ENCODE measurements around the gene NELFE.
"Not testable (repeated sequence)": the region's sequence is repeated elsewhere in the genome, so short reads cannot be mapped to it uniquely, and the experiment has no call there.

Gene NELFE

DNA sequence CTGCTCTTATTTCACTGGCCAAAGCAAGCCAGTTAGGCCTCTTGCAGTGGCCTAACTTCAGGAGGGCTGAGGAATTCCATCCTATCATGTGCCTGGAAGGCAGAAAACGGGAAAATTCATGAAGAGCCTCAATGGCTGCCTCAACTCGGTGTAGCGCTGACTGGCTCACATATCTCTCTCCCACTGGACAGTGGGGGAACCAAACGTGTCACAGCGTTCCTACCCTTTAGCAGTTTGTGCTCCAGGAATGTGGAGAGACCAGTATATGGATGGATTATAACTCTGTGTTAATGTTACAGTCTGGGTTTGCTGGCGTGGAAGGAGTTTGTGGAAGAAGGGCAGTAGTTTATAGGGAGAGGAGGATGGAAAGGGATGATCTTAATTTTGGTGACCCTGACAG lies 43.0 kb downstream of the NELFE start:
- H2AFZ ChIP-seq (ENCODE audit: low read length, unreplicated experiment): no peak overlapping the region
- H3K79me2 ChIP-seq (ENCODE audit: control insufficient read depth, insufficient read depth, low read length, unreplicated experiment): no peaks in the 10 kb centered on the region
- no peaks in the 10 kb centered on the region for H3K36me3 ChIP-seq (ENCODE audit: insufficient read depth, low read length)
- H3K27ac ChIP-seq (ENCODE audit: low read depth, low read length): no peak overlapping the region
- no peaks in the 10 kb centered on the region for H3K27me3 ChIP-seq (ENCODE audit: insufficient read depth, low read length)
- no peak overlapping the region for H3K4me3 ChIP-seq (ENCODE audit: low read depth, low read length)
- peaks cover 6% of the 10 kb centered on the region for H3K4me1 ChIP-seq (ENCODE audit: control insufficient read depth, insufficient read depth, low read length, unreplicated experiment)

DNA sequence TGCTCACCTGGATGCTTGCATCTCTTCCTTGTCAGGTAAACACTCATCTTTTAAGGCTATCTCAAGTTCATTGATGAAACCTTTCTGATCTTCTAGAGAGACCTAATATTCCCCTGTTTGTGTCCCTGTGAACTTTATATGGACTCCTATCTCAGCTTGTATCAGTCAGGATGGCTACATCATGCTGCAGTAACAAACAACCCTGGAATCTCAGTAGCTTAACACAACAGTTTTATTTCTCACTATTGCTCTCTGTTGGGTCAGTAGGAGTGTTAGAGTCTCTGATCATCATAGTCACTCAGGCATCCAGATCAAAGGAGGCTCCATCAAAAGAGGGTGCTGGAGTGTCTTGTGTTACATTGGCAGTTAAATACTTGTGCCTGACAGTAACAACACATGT lies 43.4 kb downstream of the NELFE start:
- H3K4me1 ChIP-seq (ENCODE audit: control insufficient read depth, insufficient read depth, low read length, unreplicated experiment): peaks cover 2% of the 10 kb centered on the region
- H2AFZ ChIP-seq (ENCODE audit: low read length, unreplicated experiment): no peak overlapping the region
- no peaks in the 10 kb centered on the region for H3K36me3 ChIP-seq (ENCODE audit: insufficient read depth, low read length)
- H3K79me2 ChIP-seq (ENCODE audit: control insufficient read depth, insufficient read depth, low read length, unreplicated experiment): no peaks in the 10 kb centered on the region
- H3K27ac ChIP-seq (ENCODE audit: low read depth, low read length): no peak overlapping the region
- no peak overlapping the region for H3K4me3 ChIP-seq (ENCODE audit: low read depth, low read length)
- H3K27me3 ChIP-seq (ENCODE audit: insufficient read depth, low read length): no peaks in the 10 kb centered on the region

DNA sequence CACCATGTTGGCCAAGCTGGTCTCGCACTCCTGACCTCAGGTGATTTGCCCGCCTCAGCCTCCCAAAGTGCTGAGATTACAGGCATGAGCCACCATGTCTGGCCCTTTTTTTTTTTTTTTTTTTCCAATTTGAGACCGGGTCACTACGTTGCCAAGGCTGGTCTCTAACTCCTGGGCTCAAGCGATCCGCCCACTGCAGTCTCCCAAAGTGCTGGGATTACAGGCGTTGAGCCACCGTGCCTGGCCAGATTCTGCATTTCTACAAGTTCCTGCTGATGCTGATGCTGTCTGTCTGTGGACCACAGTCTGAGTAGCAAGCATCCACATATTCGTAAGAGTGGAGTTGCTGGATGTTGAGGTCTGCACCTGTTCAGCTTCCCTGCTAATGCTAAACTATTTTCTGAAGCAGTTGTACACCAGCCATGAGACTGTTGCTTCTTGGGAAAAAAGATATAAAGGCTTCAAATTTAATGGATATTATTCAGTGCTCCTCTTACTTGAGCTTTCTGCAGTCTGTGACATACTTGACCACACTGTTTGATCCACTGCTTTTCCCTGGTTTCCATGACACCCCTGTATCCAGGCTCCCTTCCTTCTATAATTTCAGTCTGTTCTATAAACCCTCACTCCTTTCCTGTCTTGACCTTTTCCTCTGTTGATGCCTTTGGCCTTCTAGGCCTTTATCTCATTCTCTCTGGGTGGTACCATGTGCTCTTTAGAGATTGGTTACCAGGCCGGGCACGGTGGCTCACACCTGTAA lies 46.8 kb downstream of the NELFE start:
- Histone ChIP-seq H3K36me3 (ENCODE audit: insufficient read depth, low read length) (no peaks in the 10 kb centered on the region), H3K79me2 (ENCODE audit: control insufficient read depth, insufficient read depth, low read length, unreplicated experiment) (no peaks in the 10 kb centered on the region), H3K27ac (ENCODE audit: low read depth, low read length) (no peak overlapping the region), H2AFZ (ENCODE audit: low read length, unreplicated experiment) (no peak overlapping the region), H3K4me3 (ENCODE audit: low read depth, low read length) (no peak overlapping the region), H3K4me1 (ENCODE audit: control insufficient read depth, insufficient read depth, low read length, unreplicated experiment) (peaks cover 27% of the 10 kb centered on the region), H3K27me3 (ENCODE audit: insufficient read depth, low read length) (no peaks in the 10 kb centered on the region)

DNA sequence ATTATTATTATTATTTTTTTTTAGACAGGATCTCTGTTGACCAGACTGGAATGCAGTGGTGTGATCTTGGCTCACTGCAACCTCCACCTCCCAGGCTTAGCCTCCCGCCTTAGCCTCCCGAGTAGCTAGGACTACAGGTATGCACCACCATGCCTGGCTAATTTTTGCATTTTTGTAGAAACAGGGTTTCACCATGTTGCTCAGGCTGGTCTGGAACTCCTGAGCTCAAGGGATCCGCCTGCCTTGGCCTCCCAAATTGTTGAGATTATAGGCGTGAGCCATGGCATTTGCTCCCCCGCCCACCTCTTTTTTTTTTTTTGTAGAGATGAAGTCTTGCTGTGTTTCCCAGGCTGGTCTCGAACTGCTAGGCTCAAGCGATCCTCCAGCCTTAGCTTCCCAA lies 49.5 kb downstream of the NELFE start:
- H2AFZ ChIP-seq (ENCODE audit: low read length, unreplicated experiment); H3K79me2 ChIP-seq (ENCODE audit: control insufficient read depth, insufficient read depth, low read length, unreplicated experiment); H3K4me3 ChIP-seq (ENCODE audit: low read depth, low read length); H3K36me3 ChIP-seq (ENCODE audit: insufficient read depth, low read length); H3K27me3 ChIP-seq (ENCODE audit: insufficient read depth, low read length): not testable (repeated sequence)
- Histone ChIP-seq H3K4me1 (ENCODE audit: control insufficient read depth, insufficient read depth, low read length, unreplicated experiment) (peaks cover 28% of the 10 kb centered on the region), H3K27ac (ENCODE audit: low read depth, low read length) (peak overlapping the region; percentile 92)

DNA sequence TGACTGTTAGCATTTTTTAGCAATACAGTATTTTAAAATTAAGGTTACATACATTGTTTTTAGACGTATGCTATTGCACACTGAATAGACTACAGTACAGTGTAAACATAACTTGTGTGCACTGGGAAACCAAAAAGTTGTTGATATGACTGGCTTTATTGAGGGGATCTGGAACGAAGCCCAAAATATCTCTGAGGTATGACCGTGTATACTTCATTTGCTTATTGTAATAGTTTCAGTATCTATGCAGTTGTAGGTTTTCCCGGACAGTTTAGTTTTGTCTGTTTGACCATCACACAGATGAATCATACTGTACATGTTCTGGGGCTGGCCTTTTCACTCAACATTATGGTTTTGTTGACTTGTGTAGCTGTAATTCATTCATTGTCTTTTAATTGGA lies 50.0 kb downstream of the NELFE start:
- Histone ChIP-seq H3K27ac (ENCODE audit: low read depth, low read length) (peak overlapping the region; percentile 92), H3K4me1 (ENCODE audit: control insufficient read depth, insufficient read depth, low read length, unreplicated experiment) (peaks cover 31% of the 10 kb centered on the region), H3K4me3 (ENCODE audit: low read depth, low read length) (no peak overlapping the region), H3K36me3 (ENCODE audit: insufficient read depth, low read length) (no peaks in the 10 kb centered on the region), H2AFZ (ENCODE audit: low read length, unreplicated experiment) (no peak overlapping the region), H3K79me2 (ENCODE audit: control insufficient read depth, insufficient read depth, low read length, unreplicated experiment) (no peaks in the 10 kb centered on the region), H3K27me3 (ENCODE audit: insufficient read depth, low read length) (no peaks in the 10 kb centered on the region)

DNA sequence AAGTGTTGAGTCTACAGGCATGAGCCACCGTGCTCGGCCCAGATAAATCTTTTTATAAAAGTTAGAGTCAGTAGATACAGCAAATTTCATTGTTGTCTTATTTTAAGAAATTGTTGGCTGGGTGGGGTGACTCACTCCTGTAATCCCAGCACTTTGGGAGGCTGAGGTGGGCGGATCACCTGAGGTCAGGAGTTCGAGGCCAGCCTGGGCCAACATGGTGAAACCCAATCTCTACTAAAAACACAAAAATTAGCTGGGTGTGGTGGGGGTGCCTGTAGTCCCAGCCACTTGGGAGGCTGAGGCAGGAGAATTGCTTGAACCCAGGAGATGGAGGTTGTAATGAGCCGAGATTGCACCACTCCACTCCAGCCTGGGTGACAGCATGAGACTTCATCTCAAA lies 50.5 kb downstream of the NELFE start:
- Histone ChIP-seq H3K4me1 (ENCODE audit: control insufficient read depth, insufficient read depth, low read length, unreplicated experiment) (peaks cover 34% of the 10 kb centered on the region), H3K27ac (ENCODE audit: low read depth, low read length) (peak overlapping the region; percentile 92)
- H3K4me3 ChIP-seq (ENCODE audit: low read depth, low read length); H2AFZ ChIP-seq (ENCODE audit: low read length, unreplicated experiment); H3K36me3 ChIP-seq (ENCODE audit: insufficient read depth, low read length); H3K27me3 ChIP-seq (ENCODE audit: insufficient read depth, low read length); H3K79me2 ChIP-seq (ENCODE audit: control insufficient read depth, insufficient read depth, low read length, unreplicated experiment): not testable (repeated sequence)

DNA sequence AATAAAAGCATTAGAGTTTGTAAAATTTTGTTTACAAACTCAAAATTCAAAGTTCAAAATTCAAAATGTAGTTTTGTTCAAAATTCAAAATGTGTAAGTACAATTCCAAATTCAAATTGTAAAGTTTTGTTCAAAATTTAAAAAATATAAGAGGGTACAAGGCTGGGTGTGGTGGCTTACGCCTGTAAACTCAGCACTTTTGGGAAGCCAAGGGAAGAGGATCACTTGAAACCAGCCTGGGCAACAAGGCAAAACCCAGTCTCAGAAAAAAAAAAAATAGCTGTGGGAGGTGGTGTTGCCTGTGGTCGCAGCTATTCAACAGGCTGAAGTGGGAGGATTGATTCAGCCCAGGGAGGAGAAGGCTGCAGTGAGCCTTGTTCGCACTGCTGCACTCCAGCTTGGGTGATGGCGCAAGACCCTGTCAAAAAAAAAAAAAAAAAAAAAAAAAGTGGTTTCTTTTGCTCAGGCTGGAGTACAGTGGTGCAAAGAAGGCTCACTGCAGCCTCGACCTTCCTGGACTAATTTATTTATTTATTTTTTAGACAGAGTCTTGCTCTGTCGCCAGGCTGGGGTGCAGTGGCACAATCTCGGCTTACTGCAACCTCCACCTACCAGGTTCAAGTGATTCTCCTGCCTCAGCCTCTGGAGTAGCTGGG lies 51.5 kb downstream of the NELFE start:
- peaks cover 39% of the 10 kb centered on the region for H3K4me1 ChIP-seq (ENCODE audit: control insufficient read depth, insufficient read depth, low read length, unreplicated experiment)
- no peaks in the 10 kb centered on the region for H3K27me3 ChIP-seq (ENCODE audit: insufficient read depth, low read length)
- no peaks in the 10 kb centered on the region for H3K36me3 ChIP-seq (ENCODE audit: insufficient read depth, low read length)
- H3K27ac ChIP-seq (ENCODE audit: low read depth, low read length): no peak overlapping the region
- no peaks in the 10 kb centered on the region for H3K79me2 ChIP-seq (ENCODE audit: control insufficient read depth, insufficient read depth, low read length, unreplicated experiment)
- no peak overlapping the region for H3K4me3 ChIP-seq (ENCODE audit: low read depth, low read length)
- H2AFZ ChIP-seq (ENCODE audit: low read length, unreplicated experiment): no peak overlapping the region

DNA sequence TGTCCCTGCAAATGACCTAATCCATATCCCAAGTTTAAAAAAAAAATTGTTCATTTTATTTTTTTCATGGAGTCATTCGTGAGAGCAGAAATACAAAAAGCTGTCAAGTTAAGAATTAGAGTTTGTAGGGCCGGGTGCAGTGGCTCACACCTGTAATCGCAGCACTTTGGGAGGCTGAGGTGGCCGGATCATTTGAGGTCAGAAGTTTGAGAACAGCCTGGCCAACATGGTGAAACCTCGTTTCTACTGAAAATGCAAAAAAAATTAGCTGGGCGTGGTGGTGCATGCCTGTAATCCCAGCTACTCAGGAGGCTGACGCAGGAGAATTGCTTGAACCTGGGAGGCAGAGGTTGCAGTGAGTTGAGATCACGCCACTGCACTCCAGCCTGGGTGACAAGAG lies 52.0 kb downstream of the NELFE start:
- H3K27me3 ChIP-seq (ENCODE audit: insufficient read depth, low read length); H3K79me2 ChIP-seq (ENCODE audit: control insufficient read depth, insufficient read depth, low read length, unreplicated experiment); H3K4me3 ChIP-seq (ENCODE audit: low read depth, low read length); H2AFZ ChIP-seq (ENCODE audit: low read length, unreplicated experiment); H3K27ac ChIP-seq (ENCODE audit: low read depth, low read length); H3K36me3 ChIP-seq (ENCODE audit: insufficient read depth, low read length): not testable (repeated sequence)
- H3K4me1 ChIP-seq (ENCODE audit: control insufficient read depth, insufficient read depth, low read length, unreplicated experiment): peaks cover 39% of the 10 kb centered on the region

DNA sequence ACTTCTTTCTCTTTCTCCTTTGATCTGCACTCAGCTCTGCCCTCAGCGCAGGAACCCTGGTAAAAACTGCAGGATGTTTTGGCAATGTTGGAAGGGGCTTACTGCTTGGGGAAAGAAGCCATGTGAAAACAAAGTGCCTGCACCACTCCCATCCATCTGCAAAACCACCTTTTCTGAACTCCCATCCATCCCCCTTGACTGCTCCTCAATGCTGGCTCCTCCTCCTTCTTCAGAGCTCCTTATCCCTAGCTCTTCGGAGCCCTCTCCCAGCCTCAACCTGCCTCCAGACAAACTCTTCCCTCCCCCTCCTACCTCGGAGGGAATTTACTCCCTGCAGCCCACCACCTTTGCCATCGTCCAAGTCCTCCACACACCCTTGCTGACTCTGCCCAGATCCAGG lies 52.6 kb downstream of the NELFE start:
- Histone ChIP-seq H3K27me3 (ENCODE audit: insufficient read depth, low read length) (no peaks in the 10 kb centered on the region), H3K79me2 (ENCODE audit: control insufficient read depth, insufficient read depth, low read length, unreplicated experiment) (no peaks in the 10 kb centered on the region), H3K27ac (ENCODE audit: low read depth, low read length) (no peak overlapping the region), H3K36me3 (ENCODE audit: insufficient read depth, low read length) (no peaks in the 10 kb centered on the region), H2AFZ (ENCODE audit: low read length, unreplicated experiment) (no peak overlapping the region), H3K4me1 (ENCODE audit: control insufficient read depth, insufficient read depth, low read length, unreplicated experiment) (peaks cover 41% of the 10 kb centered on the region), H3K4me3 (ENCODE audit: low read depth, low read length) (no peak overlapping the region)

DNA sequence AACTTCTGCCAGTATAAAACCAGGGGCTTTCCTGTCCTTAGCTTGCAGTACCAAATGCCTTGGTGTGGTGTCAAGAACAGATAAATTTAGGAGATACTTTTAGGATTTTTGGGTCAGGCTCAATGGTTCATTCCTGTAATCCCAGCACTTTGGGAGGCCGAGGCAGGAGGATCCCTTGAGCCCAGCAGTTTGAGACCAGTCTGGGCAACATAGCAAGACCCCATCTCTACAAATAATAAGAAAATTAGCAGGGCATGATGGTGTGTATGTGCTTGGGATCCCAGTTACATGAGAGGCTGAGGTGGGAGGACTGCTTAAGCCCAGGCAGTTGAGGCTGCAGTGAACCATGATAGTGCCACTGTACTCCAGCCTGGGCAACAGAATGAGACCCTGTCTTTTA lies 53.7 kb downstream of the NELFE start:
- Histone ChIP-seq H3K4me3 (ENCODE audit: low read depth, low read length) (no peak overlapping the region), H2AFZ (ENCODE audit: low read length, unreplicated experiment) (no peak overlapping the region), H3K27ac (ENCODE audit: low read depth, low read length) (no peak overlapping the region), H3K36me3 (ENCODE audit: insufficient read depth, low read length) (no peaks in the 10 kb centered on the region), H3K4me1 (ENCODE audit: control insufficient read depth, insufficient read depth, low read length, unreplicated experiment) (peaks cover 41% of the 10 kb centered on the region), H3K27me3 (ENCODE audit: insufficient read depth, low read length) (no peaks in the 10 kb centered on the region), H3K79me2 (ENCODE audit: control insufficient read depth, insufficient read depth, low read length, unreplicated experiment) (no peaks in the 10 kb centered on the region)

DNA sequence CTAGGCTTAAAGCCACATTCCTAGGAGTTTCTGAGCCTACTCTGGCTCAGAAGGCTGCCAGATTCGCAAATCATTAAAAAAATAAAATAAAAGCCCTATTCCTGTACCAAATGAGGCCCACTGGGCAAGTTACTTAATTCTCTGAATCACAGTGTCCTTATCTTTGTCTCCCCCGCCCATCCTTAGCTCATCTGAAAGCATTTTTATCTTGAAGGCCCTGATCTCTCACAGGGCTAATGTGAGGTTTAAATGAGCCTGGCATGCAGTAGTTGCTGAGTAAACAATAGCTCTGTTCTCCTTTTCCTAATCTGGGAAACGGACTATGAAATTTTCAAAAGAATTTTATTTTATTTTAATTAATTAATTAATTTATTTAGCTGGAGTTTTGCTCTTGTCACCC lies 54.8 kb downstream of the NELFE start:
- H3K4me3 ChIP-seq (ENCODE audit: low read depth, low read length): no peak overlapping the region
- no peak overlapping the region for H3K27ac ChIP-seq (ENCODE audit: low read depth, low read length)
- H3K27me3 ChIP-seq (ENCODE audit: insufficient read depth, low read length): no peaks in the 10 kb centered on the region
- H2AFZ ChIP-seq (ENCODE audit: low read length, unreplicated experiment): no peak overlapping the region
- peaks cover 30% of the 10 kb centered on the region for H3K4me1 ChIP-seq (ENCODE audit: control insufficient read depth, insufficient read depth, low read length, unreplicated experiment)
- H3K79me2 ChIP-seq (ENCODE audit: control insufficient read depth, insufficient read depth, low read length, unreplicated experiment): no peaks in the 10 kb centered on the region
- H3K36me3 ChIP-seq (ENCODE audit: insufficient read depth, low read length): no peaks in the 10 kb centered on the region

Data from ACC112 (cell line).